ENCODE measurements around the gene POU2F1. TPM values are rescaled to one million over a fixed set of nuclear protein-coding genes. Genes with fewer than 3 reads are reported as not detected.

The POU2F1 gene
- total and polyA plus RNA-seq, 9 donors, result 3.9 to 24.6 (median 17.0) TPM

GRCh38 chr1:167248707-167249642 lies 28.3 kb downstream of the POU2F1 start:
- no peak for TF ChIP-seq EP300 (IDR thresholded peaks at IDR 0.05)
- no peak for TF ChIP-seq CTCF (IDR thresholded peaks at IDR 0.05)
- no peak for TF ChIP-seq POLR2A (IDR thresholded peaks at IDR 0.05)
- Histone ChIP-seq H3K27me3 (no peaks in the 10 kb centered on the region), H3K27ac (no peak overlapping the region), H3K36me3 (no peaks in the 10 kb centered on the region), H3K4me1 (ENCODE audit: insufficient read depth) (peaks cover 3% of the 10 kb centered on the region), H3K9me3 (no peaks in the 10 kb centered on the region), H3K4me3 (no peak overlapping the region)
- WGBS, 3 donors, result 81 to 89% (median 84%) methylated on average over 4 of the region's 4 CpGs
- intact Hi-C loops (cut with DNase I), result no loop called here
- DNase-seq, result no peak

DNA sequence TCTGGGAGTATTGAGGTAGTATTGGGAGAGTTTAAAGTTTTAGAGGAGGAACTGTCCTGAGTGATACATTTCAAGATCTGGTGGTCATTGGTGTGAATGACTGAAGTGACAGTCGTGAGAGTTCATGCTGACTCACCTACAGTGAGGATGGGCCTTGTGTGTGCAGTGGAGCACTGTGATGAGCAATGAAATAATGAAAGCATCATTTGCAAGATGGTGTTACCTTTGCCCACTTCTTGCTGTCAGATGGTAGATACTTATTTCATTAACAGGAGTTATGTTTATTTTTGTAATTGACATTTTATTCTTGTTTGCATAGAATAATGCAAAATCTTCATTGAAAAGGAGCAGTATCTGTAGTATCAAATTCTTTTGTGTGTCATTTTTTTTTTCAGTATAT lies 29.0 kb downstream of the POU2F1 start:
- intact Hi-C loops (cut with DNase I), result no loop called here

DNA sequence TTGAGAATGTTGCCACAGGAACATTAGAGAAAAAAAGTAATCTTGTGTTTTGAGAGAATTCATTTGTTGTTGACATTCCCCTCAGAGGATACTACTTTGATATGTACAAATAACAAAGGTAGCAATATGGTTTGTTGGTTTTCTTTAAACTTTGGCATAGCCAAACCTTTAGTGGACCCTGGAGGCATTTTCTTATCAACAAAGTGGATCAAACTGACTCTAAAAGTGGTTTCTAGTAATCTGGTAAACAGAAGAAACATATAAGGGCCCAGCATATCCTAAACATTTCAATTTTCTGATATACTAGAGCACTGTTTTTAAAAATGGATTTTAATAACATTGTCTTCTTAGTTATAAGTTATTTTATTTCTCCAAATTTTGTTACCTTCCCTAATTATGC lies 29.8 kb downstream of the POU2F1 start:
- Histone ChIP-seq H3K4me1 (ENCODE audit: insufficient read depth) (peaks cover 3% of the 10 kb centered on the region), H3K9me3 (no peaks in the 10 kb centered on the region), H3K27me3 (no peaks in the 10 kb centered on the region), H3K36me3 (no peaks in the 10 kb centered on the region), H3K27ac (no peak overlapping the region), H3K4me3 (no peak overlapping the region)
- intact Hi-C loops (cut with DNase I), result no loop called here
- DNase-seq, result no peak
- TF ChIP-seq CTCF (IDR thresholded peaks at IDR 0.05), result no peak
- TF ChIP-seq EP300 (IDR thresholded peaks at IDR 0.05), result no peak
- no peak for TF ChIP-seq POLR2A (IDR thresholded peaks at IDR 0.05)

More for the DNA sequence above, 29.0 kb downstream of the POU2F1 start:
- no peak overlapping the region for H3K4me3 ChIP-seq
- no peaks in the 10 kb centered on the region for H3K36me3 ChIP-seq
- no peak for DNase-seq
- 86 to 90% (median 86%) methylated on average over 1 of the region's 1 CpG for WGBS, 3 donors
- H3K27ac ChIP-seq, result no peak overlapping the region
- TF ChIP-seq EP300 (IDR thresholded peaks at IDR 0.05) (no peak), CTCF (IDR thresholded peaks at IDR 0.05) (no peak), POLR2A (IDR thresholded peaks at IDR 0.05) (no peak)
- no peaks in the 10 kb centered on the region for H3K9me3 ChIP-seq
- H3K4me1 ChIP-seq (ENCODE audit: insufficient read depth), result peaks cover 3% of the 10 kb centered on the region
- no peaks in the 10 kb centered on the region for H3K27me3 ChIP-seq

- Histone ChIP-seq H3K4me1 (ENCODE audit: insufficient read depth) (peaks cover 3% of the 10 kb centered on the region), H3K27ac (no peak overlapping the region), H3K36me3 (no peaks in the 10 kb centered on the region), H3K27me3 (no peaks in the 10 kb centered on the region), H3K4me3 (no peak overlapping the region), H3K9me3 (no peaks in the 10 kb centered on the region)
- DNase-seq, result no peak
- no peak for TF ChIP-seq EP300 (IDR thresholded peaks at IDR 0.05)
- intact Hi-C loops (cut with DNase I), result no loop called here
- WGBS, 3 donors, result 94 to 99% (median 97%) methylated on average over 4 of the region's 4 CpGs
Measured at GRCh38 chr1:167251472-167251871, 30.8 kb downstream of the POU2F1 start.

DNA sequence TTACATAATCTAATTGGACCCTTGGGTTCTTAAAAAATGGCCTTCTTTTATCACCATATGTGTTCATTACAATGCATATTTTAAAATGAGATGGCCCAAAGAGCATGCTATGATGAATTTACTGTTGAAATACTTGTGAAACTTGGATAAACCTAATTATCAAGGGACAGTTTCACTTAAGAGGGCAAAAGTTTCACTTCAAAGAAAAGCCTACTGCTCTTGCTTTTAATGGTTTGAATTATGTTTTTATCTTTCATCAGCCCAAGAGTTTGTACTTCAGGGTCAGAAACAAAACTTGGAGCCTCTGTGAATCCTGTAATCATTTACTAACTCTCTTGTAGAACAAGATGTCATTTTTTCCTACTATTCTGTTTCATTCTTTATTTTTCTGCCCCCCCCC lies 32.3 kb downstream of the POU2F1 start:
- Histone ChIP-seq H3K9me3 (no peaks in the 10 kb centered on the region), H3K27me3 (no peaks in the 10 kb centered on the region)
- TF ChIP-seq CTCF (IDR thresholded peaks at IDR 0.05) (no peak), EP300 (IDR thresholded peaks at IDR 0.05) (no peak), POLR2A (IDR thresholded peaks at IDR 0.05) (no peak)

More for the DNA sequence above, 32.3 kb downstream of the POU2F1 start:
- DNase-seq, result no peak
- Histone ChIP-seq H3K27ac (no peak overlapping the region), H3K36me3 (no peaks in the 10 kb centered on the region), H3K4me3 (no peak overlapping the region), H3K4me1 (ENCODE audit: insufficient read depth) (peaks cover 3% of the 10 kb centered on the region)
- intact Hi-C loops (cut with DNase I), result no loop called here

All from ovary (tissue), 9 donors.